GM18505 (cell line): ENCODE measurements around the gene ERI3.

Experiments used
- ATAC-seq: cut with Tn5 transposase; IDR thresholded peaks from one replicate; pipeline ENCODE4 v1.9.1; 2021; ENCODE audit not compliant: unreplicated experiment
- POLR2A ChIP-seq: IDR thresholded peaks from 4 replicates; pipeline ENCODE4 v1.6.1; 2011; ENCODE audit warnings: borderline replicate concordance; ENCODE audit not compliant: insufficient read depth, insufficient read length; ENCODE audit errors: extremely low read depth

ERI3 gene

GRCh38 chr1:44361478-44361877 is 6.4 kb upstream of the ERI3 start:
- ATAC-seq = no peak
- no peak for TF ChIP-seq POLR2A

- no peak for ATAC-seq
- no peak for TF ChIP-seq POLR2A
Measured at GRCh38 chr1:44359234-44359935, 4.3 kb upstream of the ERI3 start.

- TF ChIP-seq POLR2A = no peak
Measured at GRCh38 chr1:44357710-44358109, 2.7 kb upstream of the ERI3 start.

GRCh38 chr1:44355582-44356305 is 687 bp upstream of the ERI3 start:
- ATAC-seq = no peak
- no peak for TF ChIP-seq POLR2A

More at GRCh38 chr1:44357710-44358109, 2.7 kb upstream of the ERI3 start:
- no peak for ATAC-seq

- TF ChIP-seq POLR2A = no peak
- ATAC-seq = no peak
Measured at GRCh38 chr1:44354268-44354839, 703 bp downstream of the ERI3 start.

GRCh38 chr1:44353604-44354003 is 1.5 kb downstream of the ERI3 start:
- no peak for TF ChIP-seq POLR2A
- ATAC-seq = no peak

- ATAC-seq = no peak
- TF ChIP-seq POLR2A = no peak
Measured at GRCh38 chr1:44351289-44351688, 3.8 kb downstream of the ERI3 start.

GRCh38 chr1:44348061-44348485 is 7.0 kb downstream of the ERI3 start:
- no peak for TF ChIP-seq POLR2A
- no peak for ATAC-seq

GRCh38 chr1:44347280-44347679 is 7.8 kb downstream of the ERI3 start:
- no peak for TF ChIP-seq POLR2A
- no peak for ATAC-seq

- TF ChIP-seq POLR2A = no peak
- no peak for ATAC-seq
Measured at GRCh38 chr1:44346878-44347277, 8.2 kb downstream of the ERI3 start.

- TF ChIP-seq POLR2A = no peak
- ATAC-seq = no peak
Measured at GRCh38 chr1:44346184-44346583, 8.9 kb downstream of the ERI3 start.

GRCh38 chr1:44345187-44345775 is 9.8 kb downstream of the ERI3 start:
- ATAC-seq = no peak
- TF ChIP-seq POLR2A = no peak

- ATAC-seq = no peak
- no peak for TF ChIP-seq POLR2A
Measured at GRCh38 chr1:44339731-44340130, 15.3 kb downstream of the ERI3 start.
